Right forelimb (tissue), 1 donor: ENCODE measurements around the gene DNASE1L2.

Experiments used
- DNase-seq: peaks from one replicate; pipeline ENCODE4 v3.0.0-alpha.2; 2018

DNASE1L2 gene

DNA sequence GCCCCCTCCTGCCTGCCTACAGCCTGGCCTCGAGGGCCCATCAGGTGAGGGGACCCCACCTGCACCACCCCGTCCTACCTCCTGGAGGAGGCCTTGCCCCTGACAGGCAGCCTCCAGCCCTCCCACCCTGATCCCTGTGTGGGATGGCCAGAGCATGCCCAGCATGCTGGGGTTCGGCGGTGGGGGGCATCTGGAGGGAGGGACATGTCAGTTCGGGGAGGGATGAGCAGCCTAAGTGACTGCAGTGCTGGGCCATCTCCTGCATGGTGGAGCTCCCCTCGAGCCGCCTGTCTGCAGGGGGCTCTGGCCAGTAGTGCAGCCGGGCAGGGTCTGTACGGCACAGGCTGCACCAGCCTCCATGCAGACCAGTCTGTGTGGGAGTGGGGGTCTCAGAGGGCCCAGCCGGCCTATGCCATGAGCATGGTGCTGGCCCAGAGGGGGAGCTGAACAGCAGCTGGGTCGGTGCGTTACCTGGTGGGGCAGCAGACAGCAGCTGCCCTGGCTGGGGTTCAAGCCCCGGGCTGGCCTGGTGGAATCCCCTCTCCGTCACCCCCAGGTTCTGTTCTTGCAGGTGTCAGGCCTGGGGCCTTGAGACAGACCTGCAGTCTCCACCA, 35.7 kb downstream of the DNASE1L2 start:
- no peak for DNase-seq

DNA sequence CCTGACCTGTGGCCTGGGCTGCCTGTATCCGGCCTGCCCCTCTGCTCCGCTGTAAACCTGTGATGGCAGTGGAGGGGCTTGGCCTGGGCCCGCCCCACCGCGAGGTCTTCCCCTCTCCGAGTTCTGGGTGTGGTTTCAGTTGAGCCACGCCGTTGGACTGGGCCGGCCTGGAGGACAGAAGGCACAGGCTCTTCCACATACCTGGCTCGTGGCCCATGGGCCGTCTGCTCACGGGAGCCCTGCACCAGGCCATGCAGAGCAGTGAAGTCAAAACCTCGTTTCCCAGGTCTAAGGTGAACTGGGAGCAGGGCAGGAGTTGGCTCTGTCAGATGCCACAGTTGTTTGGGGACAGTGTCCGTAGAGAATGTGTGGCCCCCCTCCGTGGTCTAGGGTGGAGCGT, 37.2 kb downstream of the DNASE1L2 start:
- DNase-seq = no peak

DNA sequence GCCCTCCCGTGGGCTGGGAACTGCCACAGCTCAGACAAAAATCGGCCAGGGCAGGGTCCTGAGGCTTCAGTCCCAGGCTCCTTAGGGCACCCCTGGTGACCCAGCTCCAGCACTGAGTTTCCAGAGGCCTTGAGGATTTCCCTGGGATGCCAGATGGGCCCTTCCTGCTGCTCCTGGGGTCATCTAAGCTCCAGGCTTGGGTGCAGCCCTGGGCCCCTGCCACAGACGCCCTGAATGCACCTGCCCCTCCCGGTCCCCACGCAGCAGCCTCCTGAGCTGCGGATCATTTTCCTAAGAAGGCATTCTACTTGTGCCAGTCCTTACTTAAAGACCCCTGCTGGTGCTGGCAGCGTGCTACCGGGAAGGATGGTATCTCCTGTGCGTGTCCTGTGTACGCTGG, 37.7 kb downstream of the DNASE1L2 start:
- DNase-seq = no peak

DNA sequence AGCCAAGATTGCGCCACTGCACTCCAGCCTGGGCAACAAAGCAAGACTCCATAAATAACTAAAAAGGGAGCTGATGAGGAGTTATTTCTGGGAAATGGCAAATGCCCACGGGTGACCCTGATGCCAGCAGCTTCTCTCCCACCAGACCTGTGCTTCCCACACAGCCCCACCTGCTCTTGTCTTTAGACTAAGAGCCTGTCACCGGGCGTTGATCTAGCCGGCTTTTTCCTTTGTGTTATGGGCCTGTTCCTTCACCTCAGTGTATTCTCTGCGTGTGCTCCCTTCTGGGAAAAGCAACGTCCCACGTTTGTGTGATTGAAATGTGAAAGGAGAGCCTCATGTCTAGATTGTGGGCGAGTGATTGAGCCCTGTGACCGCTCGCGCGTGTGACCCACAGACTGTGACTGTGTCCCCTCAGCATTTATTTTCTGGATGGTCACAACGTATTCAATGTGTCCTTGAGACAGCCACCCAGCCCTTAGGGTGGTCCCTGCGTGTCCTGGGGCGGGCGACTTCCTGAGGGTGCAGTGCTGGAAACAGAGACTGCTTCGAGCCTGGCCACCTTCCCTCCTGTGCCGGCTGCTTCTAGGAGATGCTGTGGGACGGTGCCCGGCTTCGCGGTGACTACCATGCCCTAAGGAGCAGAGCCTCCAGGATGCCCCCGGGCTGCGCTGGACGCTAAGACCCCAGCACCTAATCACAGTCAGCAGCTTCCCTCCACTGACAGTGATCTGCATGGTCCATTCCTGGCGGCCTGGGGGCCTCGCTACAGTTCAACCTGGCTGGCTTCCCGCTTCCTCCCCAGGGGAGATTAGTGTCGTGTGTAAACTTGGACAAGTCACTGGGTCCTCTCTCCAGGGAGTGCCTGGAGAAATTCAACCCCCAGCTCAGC, 39.5 kb downstream of the DNASE1L2 start:
- DNase-seq = peak; percentile 36

DNA sequence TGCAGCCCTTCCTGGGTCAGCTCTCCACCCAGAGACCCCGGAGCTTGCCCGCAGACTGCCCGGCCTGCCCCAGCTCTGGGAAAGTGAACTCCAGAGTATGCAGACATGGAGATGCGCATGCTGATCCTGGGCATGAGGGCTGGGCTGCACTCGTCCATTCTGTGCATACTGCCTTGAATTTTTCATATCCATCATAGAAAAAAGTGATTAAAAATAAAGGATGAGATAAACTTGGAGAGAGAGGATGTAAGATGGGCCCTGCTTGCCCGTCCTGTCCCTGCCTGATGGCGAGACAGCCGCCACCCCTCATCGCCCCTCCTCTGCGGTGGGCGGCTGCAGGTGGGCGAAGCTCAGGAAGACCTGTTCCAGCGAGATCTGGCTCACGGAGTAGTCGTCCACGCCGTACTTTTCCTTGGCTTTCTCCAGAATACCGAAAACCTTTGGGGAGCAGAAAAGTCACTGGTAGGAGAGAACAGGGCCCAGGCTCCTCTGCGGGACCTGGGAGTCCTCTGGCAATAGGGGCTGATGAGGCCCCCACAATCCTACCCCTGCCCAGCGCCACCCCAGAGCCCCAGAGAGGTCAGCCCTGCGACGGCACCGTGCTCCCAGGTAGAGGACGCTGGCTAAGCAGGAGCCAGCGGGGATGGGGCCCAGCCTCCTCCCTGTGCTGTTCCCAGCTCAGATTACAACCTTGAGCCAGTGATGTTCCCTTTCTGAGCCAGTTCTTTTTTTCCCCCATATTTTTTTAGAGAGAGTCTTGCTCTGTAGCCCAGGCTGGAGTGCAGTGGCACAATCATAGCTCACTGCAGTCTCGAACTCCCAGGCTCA, 40.3 kb downstream of the DNASE1L2 start:
- DNase-seq = peak; percentile 37

DNA sequence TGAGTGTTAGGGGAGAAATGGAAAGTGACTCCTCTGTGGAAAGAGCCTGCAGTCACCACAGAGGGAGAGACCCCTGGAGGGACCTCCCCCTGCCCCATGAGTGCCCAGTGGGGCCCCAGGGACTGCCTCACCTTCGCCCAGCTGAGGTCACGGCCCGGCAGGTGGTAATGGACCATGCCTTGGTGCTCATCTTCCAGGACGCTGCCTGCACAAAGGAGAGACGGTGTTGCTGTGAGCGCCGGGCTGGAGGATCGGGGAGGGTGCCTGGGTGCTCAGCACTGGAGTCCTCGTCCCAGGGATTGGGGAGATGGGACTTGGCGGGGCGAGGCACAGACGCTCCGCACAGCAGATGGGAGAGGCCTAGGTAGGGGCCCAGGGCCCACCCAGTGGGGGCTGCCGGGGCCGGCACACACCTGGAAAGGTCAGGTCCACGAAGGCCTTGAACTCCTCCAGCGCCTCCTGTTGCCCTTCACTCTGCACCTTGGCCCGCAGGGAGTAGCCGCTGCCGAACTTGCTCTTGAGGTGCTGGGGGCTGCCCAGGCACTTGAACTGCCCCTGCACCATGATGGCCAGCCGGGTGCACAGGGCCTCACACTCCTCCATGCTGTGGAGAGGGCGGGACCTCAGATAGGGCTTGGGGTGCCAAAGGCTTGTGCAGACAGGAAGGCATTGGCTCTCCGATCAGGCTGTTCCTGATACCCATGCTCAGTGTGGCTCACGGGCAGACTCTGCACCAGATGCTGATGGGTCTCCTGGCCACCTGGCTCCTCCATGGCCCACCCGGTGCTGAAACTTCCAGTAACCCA, 41.4 kb downstream of the DNASE1L2 start:
- no peak for DNase-seq

DNA sequence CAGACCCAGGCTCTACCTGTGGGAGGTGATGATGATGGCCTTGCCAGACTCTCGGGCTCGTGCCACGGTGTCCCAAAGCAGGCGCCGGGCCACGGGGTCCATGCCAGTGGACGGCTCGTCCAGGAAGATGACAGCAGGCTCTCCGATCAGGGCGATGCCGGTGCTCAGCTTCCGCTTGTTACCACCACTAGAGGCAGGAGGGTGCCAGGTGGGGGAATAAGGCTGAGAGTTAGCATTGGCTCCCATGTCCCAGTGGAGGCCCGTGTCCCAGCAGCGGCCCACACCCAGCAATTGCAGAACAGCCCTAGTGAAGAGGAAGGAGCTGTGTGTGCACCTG, 42.0 kb downstream of the DNASE1L2 start:
- no peak for DNase-seq

DNA sequence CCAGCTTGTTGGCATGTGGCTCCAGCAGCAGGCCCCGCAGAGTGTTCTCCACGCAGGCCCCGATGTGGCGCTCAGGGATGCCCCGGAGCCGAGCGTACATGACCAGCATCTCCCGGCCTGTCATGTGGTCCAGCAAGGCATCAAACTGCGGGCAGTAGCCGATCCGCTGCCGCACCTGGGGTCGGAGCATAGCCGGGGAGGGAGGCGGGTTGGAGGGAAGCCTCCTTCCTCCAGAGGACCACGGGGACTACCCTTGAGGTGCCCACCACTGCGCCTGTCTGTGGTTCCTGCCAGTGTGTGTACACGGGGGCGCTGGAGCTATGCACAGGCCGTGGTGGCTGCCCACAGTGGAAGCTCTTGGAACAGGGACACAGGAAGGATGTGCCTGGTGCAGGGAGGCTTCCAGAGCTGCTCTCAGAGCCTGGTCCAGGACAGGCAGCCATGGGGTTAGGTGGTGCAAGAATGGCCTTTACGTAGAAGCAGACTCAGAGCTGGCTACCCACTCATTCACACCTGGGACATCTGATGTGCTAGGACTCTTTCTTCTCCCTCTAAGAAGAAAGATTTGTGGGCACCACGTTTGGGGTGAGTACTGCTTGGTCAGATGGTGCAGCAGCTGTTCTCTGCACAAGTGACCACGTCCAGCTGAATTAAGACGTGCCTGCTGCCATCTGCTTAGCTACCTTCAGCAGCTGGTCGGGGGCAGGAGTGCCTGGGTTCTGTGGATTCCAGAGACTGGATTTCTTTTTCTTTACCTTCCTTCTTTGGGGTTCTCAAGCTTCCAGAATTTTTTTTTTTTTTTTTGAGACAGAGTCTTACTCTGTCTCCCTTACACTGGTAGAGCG, 42.9 kb downstream of the DNASE1L2 start:
- no peak for DNase-seq

DNA sequence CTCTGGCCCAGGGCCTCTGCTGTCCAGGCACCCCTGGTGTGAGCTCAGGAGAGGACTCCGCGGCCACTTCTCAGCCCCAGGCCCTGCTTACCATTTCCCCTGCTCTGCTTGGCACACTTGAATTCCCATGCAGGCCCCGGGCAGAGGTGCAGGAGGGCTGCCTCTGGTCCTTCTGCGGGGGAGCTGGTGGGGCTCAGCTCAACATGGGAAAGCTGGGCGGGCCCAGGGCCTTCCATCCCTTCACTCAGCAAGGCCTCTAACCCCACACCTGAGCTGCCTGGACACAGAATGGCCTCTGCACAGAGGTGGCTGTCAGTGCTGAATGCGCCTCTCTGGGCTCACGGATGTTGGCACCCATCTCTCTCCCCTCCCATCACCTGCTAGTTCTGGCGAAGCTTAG, 44.2 kb downstream of the DNASE1L2 start:
- no peak for DNase-seq

DNA sequence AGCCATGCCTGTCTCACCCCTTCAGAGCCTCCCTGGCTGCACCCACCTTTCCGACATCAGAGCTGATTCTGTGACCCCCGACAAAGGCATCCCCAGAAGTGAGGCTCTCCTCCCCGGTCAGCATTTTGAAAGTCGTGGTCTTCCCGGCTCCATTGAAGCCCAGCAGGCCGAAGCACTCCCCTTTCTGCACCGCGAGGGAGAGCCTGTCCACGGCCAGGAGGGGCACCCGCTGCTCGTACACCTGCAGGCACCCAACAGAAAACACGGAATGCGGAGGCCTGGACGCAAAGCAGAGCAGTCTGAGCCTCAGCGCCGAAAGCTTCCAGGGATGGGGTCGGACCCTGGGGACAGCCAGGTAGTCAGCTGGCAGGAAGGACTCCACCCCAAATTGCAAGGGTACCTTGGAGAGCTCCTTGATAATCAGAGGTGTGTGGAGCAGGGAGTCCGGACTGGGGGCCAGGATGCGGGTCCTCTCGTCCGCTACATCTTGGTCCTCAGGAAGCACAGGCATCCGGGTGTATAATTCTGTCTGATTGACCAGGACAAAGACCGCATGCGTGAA, 44.8 kb downstream of the DNASE1L2 start:
- DNase-seq = peak; percentile 16

DNA sequence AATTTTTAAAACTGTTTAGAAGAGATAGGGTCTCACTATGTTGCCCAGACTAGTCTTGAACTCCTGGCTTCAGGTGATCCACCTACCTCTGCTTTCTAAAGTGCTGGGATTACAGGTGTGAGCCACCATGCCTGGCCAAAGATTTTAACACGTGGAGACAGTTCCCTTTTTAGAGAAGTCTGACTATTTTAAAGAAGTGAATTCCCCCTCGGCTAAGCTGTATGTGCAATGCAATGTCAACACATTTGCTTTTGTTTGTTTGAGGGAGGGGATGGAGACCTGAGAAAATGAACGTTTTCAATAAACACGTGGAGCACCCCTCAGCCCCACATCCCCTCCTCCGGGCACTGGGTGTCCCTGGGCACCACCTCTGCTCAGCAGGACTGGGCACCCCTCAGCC, 46.0 kb downstream of the DNASE1L2 start:
- DNase-seq = no peak

DNA sequence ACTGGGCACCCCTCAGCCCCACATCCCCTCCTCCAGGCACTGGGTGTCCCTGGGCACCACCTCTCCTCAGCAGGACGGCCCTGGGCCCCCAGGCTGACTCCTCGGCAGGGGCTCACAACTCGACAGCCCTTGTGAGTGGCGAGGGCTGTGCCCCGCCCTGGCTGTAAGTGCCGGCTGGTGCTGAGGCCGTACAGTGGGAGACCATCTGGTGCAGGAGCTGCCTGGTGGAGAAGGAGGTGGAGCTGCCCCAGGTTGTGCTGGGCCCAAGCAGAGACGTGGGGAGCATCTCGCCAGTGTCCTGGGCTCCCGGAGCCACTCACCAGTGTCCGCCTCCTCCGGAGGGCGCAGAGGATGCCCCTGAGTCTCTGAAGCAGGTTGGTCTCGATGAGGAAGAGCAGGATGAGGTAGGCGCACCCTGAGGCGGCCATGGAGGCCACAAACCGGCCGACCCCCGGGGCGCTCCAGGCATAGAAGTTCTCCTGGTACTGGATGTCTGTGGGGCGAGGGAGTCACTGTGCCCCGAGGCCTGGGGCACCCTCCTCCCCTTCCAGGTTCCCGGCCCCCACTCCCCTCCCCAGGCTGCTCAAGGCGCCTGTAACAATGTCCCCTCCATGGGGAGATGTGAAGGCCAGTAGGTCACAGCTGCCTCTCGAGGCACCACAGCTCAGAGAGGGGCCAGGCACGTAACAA, 46.8 kb downstream of the DNASE1L2 start:
- DNase-seq = no peak

DNA sequence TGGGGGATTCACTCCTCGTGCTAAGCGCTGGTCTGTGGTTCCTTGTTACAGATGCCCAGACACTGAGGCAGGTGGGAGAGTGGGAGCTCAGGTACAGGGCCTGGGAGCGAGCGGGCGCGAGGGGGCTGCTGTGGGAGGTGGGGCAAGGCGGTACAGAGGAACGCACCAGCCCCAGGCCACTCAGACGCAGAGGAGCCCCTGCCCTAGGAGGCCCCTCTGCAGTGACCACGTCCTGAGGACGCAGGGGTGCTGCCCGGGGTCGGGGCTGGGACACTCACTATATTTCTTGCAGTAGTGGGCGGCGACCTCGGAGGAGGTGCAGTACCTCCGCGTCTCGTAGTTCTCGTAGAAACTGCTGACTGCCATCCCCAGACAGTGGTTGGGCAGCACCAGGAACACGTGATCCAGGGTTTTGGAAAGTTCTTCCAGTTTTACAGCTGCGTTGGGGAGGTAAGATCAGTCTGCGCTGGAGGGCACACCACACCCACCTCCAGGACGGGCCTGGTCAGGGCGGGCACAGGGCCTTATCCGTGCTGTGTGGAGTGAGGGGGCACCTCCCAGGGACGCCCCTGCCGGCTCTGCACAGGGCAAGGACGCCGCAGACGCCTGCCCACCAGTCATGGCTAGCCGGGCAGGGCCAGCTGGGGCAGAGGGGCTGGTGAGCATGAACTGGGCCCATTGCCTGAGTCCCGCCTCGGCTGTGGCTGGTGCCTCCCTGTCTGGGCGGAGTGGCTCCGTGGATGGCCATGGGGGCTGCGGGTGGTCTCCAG, 47.9 kb downstream of the DNASE1L2 start:
- DNase-seq = no peak

DNA sequence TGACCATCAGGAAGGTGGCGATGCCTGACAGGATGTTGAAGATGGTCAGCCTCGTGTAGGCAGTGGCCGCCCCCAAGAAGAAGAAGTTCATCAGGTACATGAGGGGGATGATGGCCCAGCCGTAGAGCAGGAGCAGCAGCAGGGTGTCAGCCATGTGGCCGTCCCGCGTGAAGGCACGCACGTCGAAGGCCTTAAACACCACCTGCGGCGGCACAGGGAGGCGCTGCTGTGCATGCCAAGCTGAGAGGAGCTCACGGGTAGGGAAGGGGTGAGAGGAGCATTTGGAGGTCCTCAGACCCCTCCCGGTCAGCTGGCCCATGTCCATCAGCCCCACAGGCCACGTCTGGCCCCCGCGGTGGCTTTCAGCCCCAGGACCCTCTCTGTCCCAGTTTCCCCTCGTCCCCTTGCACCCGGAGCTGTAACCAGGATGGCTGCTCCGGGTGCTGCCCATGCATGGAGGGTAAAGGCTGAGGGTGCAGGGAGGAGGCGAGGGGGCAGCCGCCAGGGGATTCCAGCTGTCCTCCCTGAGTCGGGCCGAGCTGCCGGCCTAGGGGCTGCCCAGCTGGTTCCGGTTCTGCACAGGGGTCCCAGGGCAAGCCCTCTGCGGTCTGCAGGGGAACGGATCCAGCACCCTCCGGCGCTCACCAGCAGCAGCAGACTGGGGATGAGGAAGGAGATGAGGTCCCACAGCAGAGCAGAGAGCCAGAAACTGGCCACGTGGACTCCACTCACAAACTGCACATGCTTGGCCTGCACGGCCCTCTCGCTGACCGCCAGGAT, 48.7 kb downstream of the DNASE1L2 start:
- DNase-seq = no peak

DNA sequence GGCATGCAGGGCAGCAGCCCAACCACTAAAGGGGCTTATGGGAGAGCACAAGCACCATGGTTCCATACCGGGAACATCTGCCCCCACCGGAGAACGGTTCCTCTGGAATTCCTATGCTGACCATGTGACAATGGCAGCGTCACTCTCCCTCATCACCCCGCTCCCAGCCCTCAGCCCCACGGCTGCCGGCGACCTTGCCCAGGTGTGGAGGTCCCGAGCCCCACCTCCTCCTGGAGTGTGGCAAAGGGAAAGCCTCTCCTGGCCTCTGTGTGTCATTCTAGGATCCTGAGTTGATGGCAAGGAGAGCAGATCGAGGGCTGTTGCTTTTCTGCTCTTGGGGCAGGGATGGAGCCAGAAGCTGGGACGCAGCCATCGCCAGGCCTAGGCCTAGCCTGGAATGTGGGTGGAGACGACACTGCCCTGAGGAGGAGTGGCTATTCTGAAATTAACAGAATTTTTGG, 49.5 kb downstream of the DNASE1L2 start:
- no peak for DNase-seq

DNA sequence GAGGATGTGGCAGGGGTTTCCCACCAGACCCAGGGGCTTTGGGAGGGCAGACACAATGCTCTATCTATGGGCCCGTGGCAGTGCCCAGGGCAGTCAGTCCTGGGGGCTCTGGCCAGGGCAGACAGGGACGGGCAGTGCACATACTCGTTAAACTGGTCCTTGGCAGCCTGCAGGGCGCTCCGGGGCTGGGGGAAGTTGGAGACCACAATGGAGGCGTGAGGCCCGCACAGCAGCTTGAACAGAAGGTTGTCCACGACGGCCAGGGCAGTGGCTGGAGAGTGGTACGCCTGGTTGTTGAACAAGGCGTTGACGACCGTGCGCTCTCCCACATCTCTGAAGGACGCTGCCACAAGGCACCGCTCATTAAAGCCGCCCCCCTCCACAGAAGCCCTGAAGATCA, 50.3 kb downstream of the DNASE1L2 start:
- DNase-seq = no peak

DNA sequence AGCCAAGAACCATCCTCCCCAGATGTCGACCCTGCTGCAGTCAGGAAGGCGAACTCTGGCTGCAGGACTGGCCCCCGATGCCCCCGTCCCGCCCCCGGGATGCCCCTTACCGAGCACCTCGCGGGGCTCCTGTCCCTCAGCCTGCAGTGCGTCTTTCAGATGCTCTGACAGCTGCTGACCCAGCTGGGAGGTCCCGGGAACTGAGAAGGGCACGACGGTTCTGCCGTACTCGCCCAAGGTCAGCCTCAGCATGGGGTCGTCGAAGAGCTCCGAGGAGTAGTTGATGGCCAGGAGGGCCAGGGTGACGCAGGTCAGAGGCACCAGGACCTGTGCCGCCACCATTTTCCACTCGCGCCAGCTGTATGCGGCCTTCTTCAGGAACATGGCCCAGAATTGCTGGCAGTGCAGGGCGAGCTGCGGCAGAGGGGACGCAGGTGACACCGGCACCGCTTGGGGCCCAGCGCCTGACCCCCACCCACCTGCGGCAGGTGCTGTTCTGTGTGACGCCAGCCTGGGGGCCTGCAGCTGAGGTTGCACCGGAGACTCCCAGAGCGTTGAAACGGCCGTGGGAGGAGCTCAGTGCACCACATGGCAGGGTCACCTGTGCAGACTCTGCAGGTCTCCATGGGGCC, 51.8 kb downstream of the DNASE1L2 start:
- no peak for DNase-seq
